ENCODE data around the gene TADA2B. TPM values are rescaled to one million over a fixed set of nuclear protein-coding genes. Genes with fewer than 3 reads are reported as not detected.

TADA2B gene
- total RNA-seq, 2 donors from 2014 or later: 24.0 to 27.2 TPM

- no peak overlapping the region for H3K9ac ChIP-seq (ENCODE audit: low read depth in 2 of 2, low read length in 2 of 2)
- peaks cover 11% of the 10 kb centered on the region for H3K36me3 ChIP-seq
- H3K4me1 ChIP-seq: no peaks in the 10 kb centered on the region
- no peaks in the 10 kb centered on the region for H3K27me3 ChIP-seq
- intact Hi-C loops (cut with DNase I): no loop called here
- no peaks in the 10 kb centered on the region for H3K9me3 ChIP-seq
- no peak overlapping the region for H3K4me3 ChIP-seq
- TF ChIP-seq, protein P1, sequence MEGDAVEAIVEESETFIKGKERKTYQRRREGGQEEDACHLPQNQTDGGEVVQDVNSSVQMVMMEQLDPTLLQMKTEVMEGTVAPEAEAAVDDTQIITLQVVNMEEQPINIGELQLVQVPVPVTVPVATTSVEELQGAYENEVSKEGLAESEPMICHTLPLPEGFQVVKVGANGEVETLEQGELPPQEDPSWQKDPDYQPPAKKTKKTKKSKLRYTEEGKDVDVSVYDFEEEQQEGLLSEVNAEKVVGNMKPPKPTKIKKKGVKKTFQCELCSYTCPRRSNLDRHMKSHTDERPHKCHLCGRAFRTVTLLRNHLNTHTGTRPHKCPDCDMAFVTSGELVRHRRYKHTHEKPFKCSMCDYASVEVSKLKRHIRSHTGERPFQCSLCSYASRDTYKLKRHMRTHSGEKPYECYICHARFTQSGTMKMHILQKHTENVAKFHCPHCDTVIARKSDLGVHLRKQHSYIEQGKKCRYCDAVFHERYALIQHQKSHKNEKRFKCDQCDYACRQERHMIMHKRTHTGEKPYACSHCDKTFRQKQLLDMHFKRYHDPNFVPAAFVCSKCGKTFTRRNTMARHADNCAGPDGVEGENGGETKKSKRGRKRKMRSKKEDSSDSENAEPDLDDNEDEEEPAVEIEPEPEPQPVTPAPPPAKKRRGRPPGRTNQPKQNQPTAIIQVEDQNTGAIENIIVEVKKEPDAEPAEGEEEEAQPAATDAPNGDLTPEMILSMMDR (IDR thresholded peaks at IDR 0.05): no peak
- DNase-seq: no peak
- H3K27ac ChIP-seq: no peak overlapping the region
Measured at GRCh38 chr4:7052313-7052712, 9.1 kb downstream of the TADA2B start.

DNA sequence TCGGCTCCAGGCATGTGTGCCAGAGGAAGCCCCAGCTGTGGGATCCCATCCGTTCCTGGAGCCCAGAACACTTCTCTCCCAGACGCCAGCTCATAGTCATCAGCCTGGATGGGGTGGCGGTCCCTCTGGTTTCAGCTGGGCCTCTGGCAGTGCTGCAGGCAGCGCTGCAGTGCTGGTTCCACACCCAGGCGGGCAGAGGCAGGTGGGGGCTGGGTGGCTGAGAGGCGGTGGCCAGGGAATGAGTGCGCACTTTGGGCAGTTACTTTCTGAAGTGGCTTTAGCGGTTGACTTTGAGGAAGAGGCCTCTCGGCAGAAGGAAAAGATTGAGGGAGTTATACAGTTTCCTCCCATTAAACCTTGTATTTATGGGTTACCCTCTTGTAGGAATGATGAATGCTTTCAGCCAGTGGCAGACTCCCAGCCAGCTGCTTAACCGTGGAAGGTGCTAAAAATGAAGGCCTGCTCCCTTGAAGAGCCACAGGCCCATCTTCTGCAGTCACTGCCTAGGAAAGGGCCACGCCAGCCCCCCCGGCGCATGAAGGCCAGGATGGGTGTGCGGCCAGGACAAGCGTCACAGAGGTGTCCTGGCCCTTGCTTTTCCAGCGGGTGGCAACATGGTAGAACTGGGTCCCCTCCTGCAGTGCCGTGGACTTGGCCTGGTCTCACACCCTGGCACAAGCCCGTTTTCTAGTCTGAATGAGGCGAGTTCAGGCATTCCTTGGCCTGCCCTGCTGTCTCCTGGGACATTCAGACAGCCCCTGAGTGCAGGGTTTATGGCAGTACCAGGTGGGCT is 9.9 kb downstream of the TADA2B start:
- Histone ChIP-seq H3K9ac (ENCODE audit: low read depth in 2 of 2, low read length in 2 of 2) (no peak overlapping the region), H3K4me1 (no peaks in the 10 kb centered on the region), H3K4me3 (no peak overlapping the region), H3K9me3 (no peaks in the 10 kb centered on the region), H3K36me3 (peaks cover 11% of the 10 kb centered on the region), H3K27me3 (no peaks in the 10 kb centered on the region), H3K27ac (no peak overlapping the region)
- intact Hi-C loops (cut with DNase I): no loop called here
- no peak for DNase-seq
- TF ChIP-seq, protein P1 (IDR thresholded peaks at IDR 0.05): no peak

DNA sequence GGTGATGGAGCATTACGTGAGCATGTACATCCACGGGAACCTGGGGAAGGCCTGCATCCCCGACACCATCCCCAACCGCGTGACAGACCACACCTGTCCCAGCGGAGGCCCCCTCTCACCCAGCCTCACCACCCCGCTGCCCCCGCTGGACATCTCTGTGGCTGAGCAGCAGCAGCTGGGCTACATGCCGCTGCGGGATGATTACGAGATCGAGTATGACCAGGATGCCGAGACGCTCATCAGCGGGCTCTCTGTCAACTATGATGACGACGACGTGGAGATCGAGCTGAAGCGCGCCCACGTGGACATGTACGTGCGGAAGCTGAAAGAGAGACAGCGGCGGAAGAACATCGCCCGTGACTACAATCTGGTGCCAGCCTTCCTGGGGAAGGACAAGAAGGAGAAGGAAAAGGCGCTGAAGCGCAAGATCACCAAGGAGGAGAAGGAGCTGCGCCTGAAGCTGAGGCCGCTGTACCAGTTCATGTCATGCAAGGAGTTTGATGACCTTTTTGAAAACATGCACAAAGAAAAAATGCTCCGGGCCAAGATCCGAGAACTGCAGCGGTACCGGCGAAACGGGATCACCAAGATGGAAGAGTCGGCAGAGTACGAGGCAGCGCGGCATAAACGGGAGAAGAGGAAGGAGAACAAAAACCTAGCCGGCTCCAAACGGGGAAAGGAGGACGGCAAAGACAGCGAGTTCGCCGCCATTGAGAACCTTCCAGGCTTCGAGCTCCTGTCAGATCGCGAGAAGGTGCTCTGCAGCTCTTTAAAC is 11.1 kb downstream of the TADA2B start:
- intact Hi-C loops (cut with DNase I): no loop called here
- peaks cover 11% of the 10 kb centered on the region for H3K36me3 ChIP-seq
- no peak overlapping the region for H3K27ac ChIP-seq
- H3K4me3 ChIP-seq: no peak overlapping the region
- H3K9ac ChIP-seq (ENCODE audit: low read depth in 2 of 2, low read length in 2 of 2): no peak overlapping the region
- H3K27me3 ChIP-seq: no peaks in the 10 kb centered on the region
- H3K4me1 ChIP-seq: no peaks in the 10 kb centered on the region
- no peak for DNase-seq
- TF ChIP-seq, protein P1 (IDR thresholded peaks at IDR 0.05): no peak
- no peaks in the 10 kb centered on the region for H3K9me3 ChIP-seq

- intact Hi-C loops (cut with DNase I): no loop called here
- H3K9ac ChIP-seq (ENCODE audit: low read depth in 2 of 2, low read length in 2 of 2): no peak overlapping the region
- TF ChIP-seq, protein P1 (IDR thresholded peaks at IDR 0.05): no peak
- H3K4me3 ChIP-seq: no peak overlapping the region
- H3K4me1 ChIP-seq: no peaks in the 10 kb centered on the region
- H3K36me3 ChIP-seq: peaks cover 11% of the 10 kb centered on the region
- no peak overlapping the region for H3K27ac ChIP-seq
- no peak for DNase-seq
- no peaks in the 10 kb centered on the region for H3K27me3 ChIP-seq
- H3K9me3 ChIP-seq: no peaks in the 10 kb centered on the region
Measured at GRCh38 chr4:7055111-7055989, 12.2 kb downstream of the TADA2B start.

- TF ChIP-seq, protein P1 (IDR thresholded peaks at IDR 0.05): no peak
- DNase-seq: no peak
- intact Hi-C loops (cut with DNase I): no loop called here
- no peaks in the 10 kb centered on the region for H3K27me3 ChIP-seq
- no peak overlapping the region for H3K4me3 ChIP-seq
- no peak overlapping the region for H3K27ac ChIP-seq
- H3K9me3 ChIP-seq: no peaks in the 10 kb centered on the region
- H3K9ac ChIP-seq (ENCODE audit: low read depth in 2 of 2, low read length in 2 of 2): no peak overlapping the region
- H3K36me3 ChIP-seq: peaks cover 11% of the 10 kb centered on the region
- no peaks in the 10 kb centered on the region for H3K4me1 ChIP-seq
Measured at GRCh38 chr4:7055990-7056325, 12.8 kb downstream of the TADA2B start.
